DMS153 treated with DMSO at 0.1 percent for 48 hours (cell line): Measurements from ENCODE around the gene CAP2.
"Not testable (repeated sequence)": the region's sequence is repeated elsewhere in the genome, so short reads cannot be mapped to it uniquely, and the experiment has no call there.

Experiments used
- DNase-seq: peaks from one replicate; lab custom pipeline; 2025; ENCODE audit not compliant: unreplicated experiment; lab: John Stamatoyannopoulos, UW

The CAP2 gene

GRCh38 chr6:17432356-17432755 lies 39.0 kb downstream of the CAP2 start:
- DNase-seq: no peak

DNA sequence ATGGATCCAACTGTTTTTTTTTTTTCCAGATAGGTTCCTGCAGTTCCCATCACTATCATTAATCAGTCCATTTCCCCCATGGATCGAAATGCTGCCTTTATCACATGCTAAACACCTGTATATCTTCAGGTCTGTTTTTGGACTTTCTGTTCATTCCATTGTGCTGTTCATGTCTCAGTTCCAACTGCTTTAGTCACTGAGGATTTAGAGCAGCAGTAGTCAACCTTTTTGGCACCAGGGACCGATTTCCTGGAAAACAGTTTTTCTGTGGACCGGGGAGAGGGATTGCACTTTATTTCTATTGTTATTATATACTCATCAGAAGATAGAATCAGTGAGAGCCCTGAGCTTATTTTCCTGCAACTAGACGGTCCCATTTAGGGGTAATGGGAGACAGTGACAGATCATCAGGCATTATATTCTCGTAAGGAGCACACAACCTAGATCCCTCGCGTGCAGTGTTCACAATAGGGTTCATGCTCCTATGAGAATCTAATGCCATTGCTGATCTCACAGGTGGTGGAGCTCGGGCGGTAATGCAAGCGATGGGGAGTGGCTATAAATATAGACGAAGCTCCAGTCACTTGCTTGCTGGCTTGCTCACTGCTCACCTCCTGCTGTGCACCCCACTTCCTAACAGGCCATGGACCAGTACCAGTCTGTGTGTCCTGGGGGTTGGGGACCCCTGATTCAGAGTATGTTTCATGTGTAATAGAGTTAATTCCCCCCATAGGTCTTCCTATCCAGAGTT lies 46.0 kb downstream of the CAP2 start:
- DNase-seq: no peak

GRCh38 chr6:17440811-17441210 lies 47.4 kb downstream of the CAP2 start:
- not testable (repeated sequence) for DNase-seq

GRCh38 chr6:17442196-17442595 lies 48.8 kb downstream of the CAP2 start:
- no peak for DNase-seq

GRCh38 chr6:17446713-17447112 lies 53.3 kb downstream of the CAP2 start:
- no peak for DNase-seq

DNA sequence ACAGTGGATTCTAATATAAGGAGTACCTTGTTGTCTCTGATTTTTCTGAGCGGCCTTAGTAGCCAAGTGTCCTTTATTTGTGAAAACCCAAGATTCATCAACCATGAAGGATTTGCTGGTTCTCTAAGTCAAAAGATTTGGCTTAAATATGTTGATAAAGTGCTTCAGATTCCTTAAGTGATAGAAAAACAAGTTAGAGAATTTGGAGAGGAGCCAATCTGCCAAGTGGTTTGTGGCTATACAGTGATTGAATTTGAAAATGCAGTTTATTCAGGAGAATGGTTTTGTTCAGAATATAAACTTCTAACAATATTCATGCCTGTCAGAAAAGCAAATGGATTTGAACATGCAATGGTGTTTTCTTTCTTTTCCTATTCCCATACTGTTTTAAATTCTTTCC lies 54.8 kb downstream of the CAP2 start:
- DNase-seq: no peak

- no peak for DNase-seq
These were observed 57.0 kb downstream of the CAP2 start for GRCh38 chr6:17450397-17450796.

DNA sequence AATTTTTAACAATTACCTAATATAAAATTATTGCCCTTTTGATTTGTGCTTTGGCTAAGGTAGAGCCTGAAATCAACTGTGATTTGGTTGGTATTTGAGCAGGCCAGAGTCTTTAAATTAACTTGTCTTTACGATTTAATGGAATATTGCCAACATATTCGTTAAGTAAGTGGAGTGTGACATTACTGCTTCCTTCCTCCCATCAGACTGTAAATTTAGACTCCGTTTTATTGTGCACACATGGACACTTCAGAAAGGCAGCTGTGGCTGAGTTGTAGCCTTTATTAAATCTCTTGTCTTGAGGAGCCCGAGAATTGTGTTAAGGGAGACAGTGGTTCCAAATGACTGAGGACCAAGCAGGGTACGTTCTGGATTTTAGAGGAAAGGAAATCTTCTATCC lies 57.4 kb downstream of the CAP2 start:
- DNase-seq: no peak

DNA sequence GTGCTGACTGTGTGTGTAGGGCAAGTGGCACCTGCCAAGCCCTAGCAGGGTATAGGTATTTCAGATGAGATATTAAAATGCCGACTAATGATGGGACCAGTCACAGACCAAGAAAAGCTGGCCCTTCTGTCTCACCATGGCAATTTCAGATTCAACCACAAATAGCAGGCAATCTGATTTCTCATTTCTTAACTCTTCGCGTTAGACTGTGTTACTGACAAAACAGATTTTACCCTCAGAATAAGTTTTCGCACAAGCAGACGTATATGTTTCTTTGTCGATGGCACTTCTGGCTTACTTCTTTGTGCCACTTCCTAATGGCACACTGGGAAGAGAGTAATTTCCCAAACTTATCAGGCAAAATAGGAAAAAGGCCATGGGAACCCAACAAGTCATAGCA lies 58.7 kb downstream of the CAP2 start:
- DNase-seq: no peak

DNA sequence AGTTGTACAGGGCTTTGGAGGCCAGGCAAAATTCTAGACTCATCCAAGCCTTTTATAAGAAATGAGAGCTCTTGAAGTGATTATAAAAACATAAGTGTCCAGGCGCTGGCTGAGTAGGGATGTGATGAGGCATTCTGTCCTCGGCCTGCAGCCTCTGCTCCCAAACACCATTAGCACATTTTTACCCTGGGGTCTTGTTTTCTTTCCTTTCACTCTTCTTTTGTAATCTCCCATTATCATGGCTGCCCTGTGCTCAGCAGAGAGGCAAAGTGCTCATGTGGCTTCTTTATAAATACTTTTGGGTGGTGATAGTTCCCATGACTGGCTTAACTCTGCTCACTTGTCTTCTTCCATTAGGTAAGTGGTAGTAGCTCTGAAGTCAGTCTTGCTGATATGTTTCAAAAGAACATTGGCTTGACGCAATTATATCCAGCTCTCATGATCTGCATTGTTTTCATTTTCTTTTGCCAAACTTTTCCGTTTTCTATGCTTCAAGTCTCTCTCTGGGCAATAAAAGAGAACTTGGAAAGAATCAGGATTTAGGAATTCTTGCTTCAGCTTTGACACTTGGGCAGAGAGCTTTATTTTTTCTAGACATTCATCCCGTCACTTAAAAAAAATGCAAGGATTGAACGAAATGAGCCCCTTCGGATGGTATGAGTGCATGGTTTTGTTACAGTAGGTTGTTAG lies 61.1 kb downstream of the CAP2 start:
- no peak for DNase-seq

DNA sequence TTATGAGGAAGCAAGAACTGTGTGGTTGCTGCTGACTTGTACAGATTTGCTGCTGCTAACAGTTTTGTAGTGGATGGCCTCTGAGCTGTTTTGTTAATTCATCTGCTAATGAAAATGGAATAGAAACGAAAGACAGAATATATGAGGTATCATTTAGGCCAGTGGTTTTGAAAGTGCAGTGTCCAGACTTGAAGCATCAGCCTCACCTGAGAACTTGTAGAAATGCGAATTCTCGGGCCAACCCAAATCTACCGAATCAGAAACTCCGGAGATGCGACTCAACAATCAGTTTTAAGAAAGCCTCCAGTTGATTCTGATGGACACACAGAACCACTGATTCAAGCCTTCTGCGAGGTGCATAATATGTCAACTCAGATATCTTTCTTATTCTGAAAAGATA lies 62.5 kb downstream of the CAP2 start:
- no peak for DNase-seq

- no peak for DNase-seq
These were observed 63.3 kb downstream of the CAP2 start for GRCh38 chr6:17456711-17457110.

- no peak for DNase-seq
These were observed 64.0 kb downstream of the CAP2 start for GRCh38 chr6:17457405-17457804.

DNA sequence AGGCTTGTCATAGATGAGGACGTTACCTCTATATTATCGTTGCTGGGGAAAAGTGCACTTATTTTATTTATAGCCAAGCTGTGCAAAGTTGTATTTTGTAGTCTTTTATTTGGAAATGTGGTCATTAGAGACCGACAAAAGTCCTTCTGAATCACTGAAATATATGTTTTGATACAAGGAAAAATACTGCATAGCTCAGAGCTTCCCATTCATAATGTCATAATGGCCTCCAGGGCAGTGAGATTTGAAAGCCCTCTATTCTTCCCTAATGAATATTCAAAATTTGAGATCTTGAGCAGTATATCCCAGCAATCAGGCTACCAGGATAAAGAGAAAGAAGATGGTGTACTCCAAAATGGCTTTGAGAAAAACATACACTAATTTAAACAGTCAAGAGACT lies 64.6 kb downstream of the CAP2 start:
- DNase-seq: no peak

DNA sequence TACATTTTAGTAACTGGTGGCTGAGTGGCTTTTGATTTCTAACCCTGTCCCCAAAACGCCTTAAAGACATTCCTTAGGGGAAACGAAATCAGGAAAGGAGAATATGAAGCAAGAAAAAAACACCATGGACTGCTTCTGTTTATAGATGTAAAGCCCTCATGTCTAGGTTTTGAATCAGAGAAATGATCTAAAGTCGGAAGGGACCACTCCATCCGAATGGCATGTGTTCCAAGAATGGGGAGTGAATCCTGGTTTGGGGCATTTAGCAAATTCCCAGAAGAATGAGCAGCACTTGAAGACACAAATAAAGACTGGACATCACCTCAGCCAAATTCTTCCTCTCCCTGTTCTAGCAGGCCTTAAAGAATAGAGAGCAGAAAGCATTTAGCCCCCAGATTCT lies 65.6 kb downstream of the CAP2 start:
- DNase-seq: no peak

DNA sequence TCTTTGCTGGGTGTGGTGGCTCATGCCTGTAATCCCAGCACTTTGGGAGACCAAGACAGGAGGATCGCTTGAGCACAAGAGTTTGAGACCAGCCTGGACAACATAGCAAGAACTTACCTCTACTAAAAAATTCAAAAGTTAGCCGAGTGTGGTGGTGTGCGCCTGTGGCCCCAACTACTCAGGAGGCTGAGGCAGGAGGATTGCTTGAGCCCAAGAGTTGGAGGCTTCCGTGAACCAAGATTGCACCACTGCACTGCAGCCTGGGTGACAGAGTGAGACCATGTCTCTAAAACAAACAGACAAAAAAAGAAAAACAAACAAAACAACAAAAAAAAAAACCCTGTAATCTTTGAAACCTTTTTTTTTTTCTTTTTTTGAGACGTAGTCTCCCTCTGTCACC lies 67.5 kb downstream of the CAP2 start:
- no peak for DNase-seq

- no peak for DNase-seq
These were observed 72.8 kb downstream of the CAP2 start for GRCh38 chr6:17466147-17466546.

DNA sequence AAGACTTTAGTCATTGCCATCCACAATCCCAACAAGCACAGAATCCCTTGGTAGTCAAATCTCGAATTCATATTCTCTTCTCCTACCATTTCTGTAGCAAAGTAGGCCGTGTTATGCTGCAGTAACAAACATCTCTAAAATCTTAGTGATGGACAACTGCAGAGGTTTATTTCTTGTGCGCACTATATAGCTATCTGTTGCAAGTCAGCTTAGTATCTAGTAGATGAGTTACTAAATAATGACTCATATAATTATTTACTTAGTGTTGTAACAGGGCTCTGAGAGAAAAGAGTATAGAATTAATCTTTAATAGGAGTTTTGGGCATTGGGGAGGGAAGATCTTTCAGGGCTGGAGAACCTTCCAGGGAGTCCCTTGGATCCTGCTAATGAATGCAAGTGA lies 73.3 kb downstream of the CAP2 start:
- no peak for DNase-seq

DNA sequence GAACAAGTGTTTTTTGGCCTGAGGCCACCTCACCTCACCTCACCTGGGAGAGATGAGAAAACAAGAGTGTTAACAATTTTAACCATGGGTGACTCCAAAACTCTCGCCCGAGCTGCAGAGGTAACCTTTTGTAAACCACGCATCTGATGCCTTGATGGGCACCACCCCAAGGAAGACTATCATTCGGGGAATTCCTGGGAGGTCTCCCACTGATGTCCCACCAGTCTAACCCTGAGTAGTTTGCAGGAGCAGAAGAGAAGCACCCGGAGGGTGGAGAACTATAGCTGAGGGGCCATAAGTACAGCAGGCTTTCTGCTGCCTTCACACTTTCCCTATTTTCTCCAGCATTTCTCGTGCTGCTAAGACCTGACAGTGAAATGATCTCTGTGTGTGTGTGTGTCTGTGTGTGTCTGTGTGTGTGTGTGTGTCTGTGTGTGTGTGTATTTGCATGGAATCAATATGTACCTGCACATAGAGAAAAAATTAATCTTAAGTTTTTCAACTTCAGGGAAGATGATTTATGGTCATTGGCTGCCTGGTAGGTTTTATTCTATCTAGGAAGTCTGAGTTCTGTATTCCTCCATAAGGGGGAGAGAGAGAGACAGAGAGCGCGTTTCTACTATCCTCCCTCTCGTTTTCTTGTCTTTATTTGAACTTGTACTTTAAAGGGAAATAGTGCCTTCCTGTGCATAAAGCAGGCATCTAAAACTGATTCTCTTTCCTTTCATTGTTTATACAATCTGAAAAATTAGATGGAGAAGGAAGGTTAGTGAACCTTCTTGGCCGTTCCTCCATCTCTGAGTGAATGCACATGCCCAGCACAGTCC lies 75.8 kb downstream of the CAP2 start:
- no peak for DNase-seq

DNA sequence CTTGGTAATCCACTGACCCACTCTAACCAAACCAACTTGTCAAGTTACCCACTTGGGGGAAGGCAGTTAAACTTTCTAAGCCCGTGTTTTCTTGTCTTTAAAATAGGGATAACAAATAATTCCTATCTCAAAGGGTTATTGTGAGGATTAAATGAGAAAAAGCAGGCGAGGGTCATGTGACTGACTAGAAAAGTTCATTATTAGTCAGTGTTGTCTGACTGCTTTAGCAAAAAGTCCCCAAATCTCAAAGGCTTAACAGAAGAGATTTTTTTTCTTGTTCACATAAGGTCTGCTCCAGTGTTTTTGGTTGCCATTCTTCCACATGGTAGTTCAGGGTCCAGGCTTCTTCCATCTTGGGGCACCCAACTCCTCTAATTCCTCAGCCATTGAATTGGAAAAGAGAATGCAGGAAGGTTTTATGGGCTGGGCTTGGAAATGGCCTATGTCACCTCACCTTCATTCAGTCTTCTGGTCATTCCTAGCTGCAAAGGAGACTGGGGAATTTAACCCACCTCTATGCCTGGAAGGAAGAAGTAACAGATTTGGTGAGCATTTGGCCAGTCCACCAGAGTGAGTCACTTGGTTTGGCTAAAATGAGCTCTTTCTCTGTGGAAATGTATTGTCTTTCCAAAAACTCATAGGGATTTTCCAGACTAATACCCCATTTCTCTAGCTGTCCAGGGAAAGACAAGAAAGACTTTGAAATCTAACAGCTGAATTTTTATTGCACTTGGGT lies 77.0 kb downstream of the CAP2 start:
- no peak for DNase-seq

DNA sequence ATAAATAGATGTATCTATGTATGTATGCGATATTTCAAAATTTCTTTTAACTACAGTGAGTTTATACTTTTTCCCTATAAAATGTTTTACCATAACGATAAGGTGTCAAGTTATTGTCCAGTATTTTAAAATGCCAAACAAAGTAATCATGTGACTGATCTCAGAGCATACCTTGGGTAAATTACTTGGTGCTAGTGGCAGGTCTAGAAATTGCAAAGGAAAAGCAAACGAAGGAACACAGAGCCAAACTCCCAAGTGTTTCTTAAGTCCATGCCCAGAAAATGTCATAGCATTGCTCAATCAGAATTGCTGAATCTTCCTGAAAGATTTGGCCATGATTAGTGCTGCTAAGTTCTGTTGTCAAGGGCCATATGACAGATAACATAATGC lies 77.5 kb downstream of the CAP2 start:
- DNase-seq: no peak
